Endothelial cell of umbilical vein (primary cell): Measurements from ENCODE around the gene COL4A1.

Experiments used
- EZH2 ChIP-seq: IDR thresholded peaks from 2 replicates; pipeline ENCODE4 v1.6.1; 2012; ENCODE audit warnings: borderline replicate concordance, low read depth, mild to moderate bottlenecking, moderate library complexity, low read length, inconsistent platforms; ENCODE audit not compliant: severe bottlenecking
- MYC ChIP-seq: IDR thresholded peaks from one replicate; pipeline ENCODE4 v1.6.1; 2011; ENCODE audit warnings: mild to moderate bottlenecking, low read depth, low read length
- POLR2A ChIP-seq: IDR thresholded peaks from 2 replicates; pipeline ENCODE4 v1.6.1; 2012; ENCODE audit warnings: low read depth, mild to moderate bottlenecking, control low read depth, low read length
- POLR2AphosphoS5 ChIP-seq: IDR thresholded peaks from 2 replicates; pipeline ENCODE4 v1.6.1; 2012; ENCODE audit warnings: low read depth, mild to moderate bottlenecking, control low read depth, low read length, moderate library complexity; ENCODE audit not compliant: insufficient read depth
- TF ChIP-seq, protein P1 (sequence below), 2 donors: IDR thresholded peaks; 1 replicate in 1 of 2; 2 replicates in 1 of 2; pipeline ENCODE4 v1.5.1; 2011; ENCODE audit warnings: low read length in 2 of 2, mild to moderate bottlenecking in 2 of 2, moderate library complexity in 2 of 2, control low read depth in 1 of 2, inconsistent platforms in 1 of 2, low read depth in 1 of 2; ENCODE audit not compliant: insufficient read depth in 1 of 2; ENCODE audit errors: extremely low read depth in 1 of 2

DNA sequence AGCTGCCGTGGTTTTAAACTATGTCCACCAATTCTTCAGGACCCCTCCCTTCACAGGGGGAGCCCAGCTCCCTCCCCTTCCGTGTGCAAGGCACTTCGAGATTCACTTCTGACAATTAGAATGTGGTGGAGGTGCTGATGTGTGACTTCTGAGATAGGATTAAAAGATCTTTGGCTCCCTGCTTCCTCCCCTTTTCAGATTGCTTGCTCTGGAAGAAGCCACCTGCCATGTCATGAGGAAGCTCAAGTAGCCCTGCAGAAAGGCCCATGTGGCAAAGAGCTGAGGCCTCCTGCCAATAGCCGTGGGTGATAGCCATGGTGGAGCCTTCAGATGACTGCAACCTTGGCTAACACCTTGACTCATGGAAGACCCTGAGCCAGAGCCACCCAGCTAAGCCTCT lies 204.9 kb downstream of the COL4A1 start:
- TF ChIP-seq POLR2A, result no peak
- TF ChIP-seq, protein P1, sequence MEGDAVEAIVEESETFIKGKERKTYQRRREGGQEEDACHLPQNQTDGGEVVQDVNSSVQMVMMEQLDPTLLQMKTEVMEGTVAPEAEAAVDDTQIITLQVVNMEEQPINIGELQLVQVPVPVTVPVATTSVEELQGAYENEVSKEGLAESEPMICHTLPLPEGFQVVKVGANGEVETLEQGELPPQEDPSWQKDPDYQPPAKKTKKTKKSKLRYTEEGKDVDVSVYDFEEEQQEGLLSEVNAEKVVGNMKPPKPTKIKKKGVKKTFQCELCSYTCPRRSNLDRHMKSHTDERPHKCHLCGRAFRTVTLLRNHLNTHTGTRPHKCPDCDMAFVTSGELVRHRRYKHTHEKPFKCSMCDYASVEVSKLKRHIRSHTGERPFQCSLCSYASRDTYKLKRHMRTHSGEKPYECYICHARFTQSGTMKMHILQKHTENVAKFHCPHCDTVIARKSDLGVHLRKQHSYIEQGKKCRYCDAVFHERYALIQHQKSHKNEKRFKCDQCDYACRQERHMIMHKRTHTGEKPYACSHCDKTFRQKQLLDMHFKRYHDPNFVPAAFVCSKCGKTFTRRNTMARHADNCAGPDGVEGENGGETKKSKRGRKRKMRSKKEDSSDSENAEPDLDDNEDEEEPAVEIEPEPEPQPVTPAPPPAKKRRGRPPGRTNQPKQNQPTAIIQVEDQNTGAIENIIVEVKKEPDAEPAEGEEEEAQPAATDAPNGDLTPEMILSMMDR (IDR thresholded peaks at IDR 0.05; ENCODE audit: extremely low read depth in 1 of 2, insufficient read depth in 1 of 2, low read depth in 1 of 2, low read length in 2 of 2), result no peak
- TF ChIP-seq POLR2AphosphoS5, result no peak
- no peak for TF ChIP-seq EZH2
- no peak for TF ChIP-seq MYC
